Measurements from ENCODE around the gene ITFG1.
"Not testable (repeated sequence)": the region's sequence is repeated elsewhere in the genome, so short reads cannot be mapped to it uniquely, and the experiment has no call there.

DNA sequence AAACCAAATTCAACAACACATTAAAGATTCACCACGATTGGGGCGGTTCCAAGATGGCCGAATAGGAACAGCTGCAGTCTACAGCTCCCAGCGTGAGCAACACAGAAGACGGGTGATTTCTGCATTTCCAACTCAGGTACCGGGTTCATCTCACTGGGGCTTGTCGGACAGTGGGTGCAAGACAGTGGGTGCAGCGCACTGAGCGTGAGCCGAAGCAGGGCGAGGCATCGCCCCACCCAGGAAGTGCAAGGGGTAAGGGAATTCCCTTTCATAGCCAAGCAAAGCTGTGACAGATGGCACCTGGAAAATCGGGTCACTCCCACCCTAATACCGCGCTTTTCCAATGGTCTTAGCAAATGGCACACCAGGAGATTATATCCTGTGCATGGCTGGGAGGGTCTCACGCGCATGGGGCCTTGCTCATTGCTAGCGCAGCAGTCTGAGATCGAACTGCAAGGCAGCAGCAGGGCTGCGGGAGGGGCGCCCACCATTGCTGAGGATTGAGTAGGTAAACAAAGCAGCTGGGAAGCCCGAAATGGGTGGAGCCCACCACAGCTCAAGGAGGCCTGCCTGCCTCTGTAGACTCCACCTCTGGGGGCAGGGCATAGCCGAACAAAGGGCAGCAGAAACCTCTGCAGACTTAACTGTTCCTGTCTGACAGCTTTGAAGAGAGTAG, 113.7 kb downstream of the ITFG1 start:
- not testable (repeated sequence) for TF ChIP-seq CTCF (IDR thresholded peaks at IDR 0.05; ENCODE audit: control extremely low read depth in 1 of 3, insufficient read depth in 1 of 3, low read depth in 1 of 3, low read length in 3 of 3); POLR2A (IDR thresholded peaks at IDR 0.05; ENCODE audit: control extremely low read depth in 1 of 2, low read depth in 2 of 2, low read length in 2 of 2); POLR2AphosphoS5 (IDR thresholded peaks at IDR 0.05; ENCODE audit: low read depth, low read length); SIN3A (conservative IDR thresholded peaks at IDR 0.05 in 1 of 2, IDR thresholded peaks at IDR 0.05 in 1 of 2; ENCODE audit: low read depth in 1 of 2, low read length in 2 of 2); TEAD4 (IDR thresholded peaks at IDR 0.05; ENCODE audit: low read depth, low read length); CHD2 (IDR thresholded peaks at IDR 0.05; ENCODE audit: low read length); HDAC2 (IDR thresholded peaks at IDR 0.05; ENCODE audit: borderline replicate concordance in 1 of 2, low read depth in 2 of 2, low read length in 2 of 2); BCL11A (IDR thresholded peaks at IDR 0.05; ENCODE audit: low read depth in 2 of 2, low read length in 2 of 2); JUN (IDR thresholded peaks at IDR 0.05; ENCODE audit: low read depth, low read length); CBX5 (IDR thresholded peaks at IDR 0.05; ENCODE audit: low read depth, low read length); CHD1 (IDR thresholded peaks at IDR 0.05; ENCODE audit: low read depth, low read length); EZH2 (IDR thresholded peaks at IDR 0.05; ENCODE audit: low read depth, low read length, severe bottlenecking); MAFK (IDR thresholded peaks at IDR 0.05; ENCODE audit: low read depth, low read length)

Data from H1 (cell line).